Right lobe of liver (tissue), 6 donors: ENCODE results near the gene SLC25A38. TPM values are rescaled to one million over a fixed set of nuclear protein-coding genes. Genes with fewer than 3 reads are reported as not detected.

Experiments
- ATAC-seq, 4 donors: fragments of 200-7000 bp; cut with Tn5 transposase; one replicate each; pipeline ENCODE4 v1.9.1; 2020; ENCODE audit warnings: mild to moderate bottlenecking in 4 of 4, moderate library complexity in 4 of 4
- DNase-seq, 3 donors: peaks; one replicate each; pipeline ENCODE4 v3.0.0-alpha.2; 2020
- H3K27ac ChIP-seq, 3 donors: fragments of 200-600 bp; one replicate each; pipeline ENCODE4 v1.8.0; 2022
- H3K27me3 ChIP-seq, 2 donors: fragments of 200-600 bp; one replicate each; pipeline ENCODE4 v1.8.0; 2022
- H3K36me3 ChIP-seq, 4 donors: fragments of 200-600 bp; sonication (generic) in 1 of 4; one replicate each; pipeline versions ENCODE4 v1.5.1 to v1.8.0; 2017 to 2022; ENCODE audit warnings: control low read depth in 1 of 4
- H3K4me1 ChIP-seq, 4 donors: fragments of 200-600 bp; sonication (generic) in 1 of 4; one replicate each; pipeline versions ENCODE4 v1.5.1 to v1.8.0; 2017 to 2022; ENCODE audit warnings: control low read depth in 1 of 4
- H3K4me3 ChIP-seq, 3 donors: fragments of 200-600 bp; one replicate each; pipeline ENCODE4 v1.8.0; 2022
- H3K9me3 ChIP-seq, 4 donors: fragments of 200-600 bp; sonication (generic) in 1 of 4; one replicate each; pipeline versions ENCODE4 v1.5.1 to v1.8.0; 2017 to 2022; ENCODE audit warnings: control low read depth in 1 of 4
- CTCF ChIP-seq, 4 donors: fragments of 200-600 bp in 3 of 4; fragments of 450-650 bp in 1 of 4; IDR thresholded peaks; one replicate each; pipeline versions ENCODE4 v1.5.1 to v1.8.0; 2016 to 2022; ENCODE audit warnings: antibody characterized with exemption in 4 of 4, mild to moderate bottlenecking in 2 of 4
- POLR2A ChIP-seq: fragments of 450-650 bp; IDR thresholded peaks from one replicate; pipeline ENCODE4 v1.6.1; 2017; ENCODE audit warnings: antibody characterized with exemption, mild to moderate bottlenecking
- WGBS: methylation state at CpG from one replicate; pipeline ENCODE4 v1.1.6; 2018; ENCODE audit warnings: low coverage, low lambda C conversion rate; ENCODE audit not compliant: insufficient coverage; ENCODE audit errors: missing lambda C conversion rate; 5-methylcytosine and 5-hydroxymethylcytosine counted together
- intact Hi-C, 2 donors: fragments of 100-400 bp; cut with DNase I; formaldehyde crosslinking; loops; one replicate each; pipeline versions ENCODE4 v1.11.2 to v1.14.1; 2022
- total RNA-seq, 6 experiments: library from RNA; depleted of rRNA in 2 of 6; stranded (reverse); fragments of >200 nt in 2 of 6; fragmentation: NEBNext Ultra II Directional in 3 of 6; extraction: Animal tissue kit (Norgen Biotek cat#: 25700) in 3 of 6; gene quantifications; one replicate each; pipeline versions ENCODE4 v1.1.0 to v1.2.4, GENCODE V29; 2016 to 2023
- donor health status: DM: no; HTN: yes; CAD: no.
- donor health status: DM: no; HTN: no; CAD: no.
- donor health status: DM: no; HTN: no; CAD: no.
- donor health status: DM: no; HTN: yes; CAD: no.
- donor health status: DM: no; HTN: yes; CAD: no.

The SLC25A38 gene
- total RNA-seq, 6 experiments from 2014 or later, result 20.9 to 36.7 (median 23.6) TPM

DNA sequence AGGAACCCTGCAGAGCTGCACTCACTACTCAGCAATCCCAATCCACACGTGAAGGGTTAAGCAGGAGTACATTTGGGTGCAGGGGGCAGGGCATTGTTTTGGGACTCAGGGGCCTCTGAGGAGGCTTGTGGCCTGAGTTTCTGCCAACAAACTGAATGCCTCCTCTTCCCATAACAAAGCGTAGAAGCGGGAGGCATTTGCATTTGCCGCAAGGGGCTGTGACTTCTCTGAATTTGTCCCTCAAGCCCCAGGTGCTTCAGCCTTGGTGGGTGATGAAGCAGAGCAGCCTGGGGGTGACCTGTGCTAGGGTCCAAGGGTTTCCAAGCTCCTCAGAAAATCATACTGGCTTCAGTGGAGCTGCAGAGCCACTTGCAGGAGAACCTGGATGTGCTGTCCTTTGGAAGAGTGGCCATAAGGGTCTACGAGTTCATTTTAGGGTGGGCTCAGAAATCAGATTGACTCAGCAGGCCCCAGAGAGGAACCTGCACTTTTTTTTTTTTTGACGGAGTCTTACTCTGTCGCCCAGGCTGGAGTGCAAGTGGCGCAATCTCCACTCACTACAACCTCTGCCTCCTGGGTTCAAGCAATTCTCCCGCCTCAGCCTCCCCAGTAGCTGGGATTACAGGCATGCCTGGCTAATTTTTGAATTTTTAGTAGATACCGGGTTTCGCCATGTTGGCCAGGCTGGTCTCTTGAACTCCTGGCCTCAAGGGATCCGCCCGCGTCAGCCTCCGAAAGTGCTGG lies 21.9 kb downstream of the SLC25A38 start:
- DNase-seq (no peak), ATAC-seq (no peak)
- intact Hi-C loops, result no loop called here
- WGBS, result 80% methylated on average over 9 of the region's 15 CpGs
- TF ChIP-seq CTCF (IDR thresholded peaks at IDR 0.05) (no peak), POLR2A (no peak)
- Histone ChIP-seq H3K27me3 (no peaks in the 10 kb centered on the region), H3K9me3 (no peaks in the 10 kb centered on the region), H3K36me3 (peaks cover 0 to 22% (median 7%) of the 10 kb centered on the region in 4 donors), H3K4me1 (peaks cover 0 to 14% (median 3%) of the 10 kb centered on the region in 4 donors), H3K4me3 (no peak overlapping the region), H3K27ac (no peak overlapping the region)

- ATAC-seq (no peak), DNase-seq (no peak)
- peaks cover 0 to 28% (median 8%) of the 10 kb centered on the region in 4 donors for H3K36me3 ChIP-seq
- H3K9me3 ChIP-seq, result no peaks in the 10 kb centered on the region
- TF ChIP-seq CTCF (IDR thresholded peaks at IDR 0.05) (no peak), POLR2A (no peak)
- 57% methylated on average over 13 of the region's 13 CpGs for WGBS
- H3K27ac ChIP-seq, result peak overlapping the region; percentile 41 to 78 (median 72)
- peak overlapping the region; percentile 74 to 96 (median 87) for H3K4me3 ChIP-seq
- intact Hi-C loops, result no loop called here
- H3K27me3 ChIP-seq, result no peaks in the 10 kb centered on the region
- H3K4me1 ChIP-seq, result peaks cover 0 to 14% (median 3%) of the 10 kb centered on the region in 4 donors
Observed at GRCh38 chr3:39405687-39406367, 22.7 kb downstream of the SLC25A38 start.

DNA sequence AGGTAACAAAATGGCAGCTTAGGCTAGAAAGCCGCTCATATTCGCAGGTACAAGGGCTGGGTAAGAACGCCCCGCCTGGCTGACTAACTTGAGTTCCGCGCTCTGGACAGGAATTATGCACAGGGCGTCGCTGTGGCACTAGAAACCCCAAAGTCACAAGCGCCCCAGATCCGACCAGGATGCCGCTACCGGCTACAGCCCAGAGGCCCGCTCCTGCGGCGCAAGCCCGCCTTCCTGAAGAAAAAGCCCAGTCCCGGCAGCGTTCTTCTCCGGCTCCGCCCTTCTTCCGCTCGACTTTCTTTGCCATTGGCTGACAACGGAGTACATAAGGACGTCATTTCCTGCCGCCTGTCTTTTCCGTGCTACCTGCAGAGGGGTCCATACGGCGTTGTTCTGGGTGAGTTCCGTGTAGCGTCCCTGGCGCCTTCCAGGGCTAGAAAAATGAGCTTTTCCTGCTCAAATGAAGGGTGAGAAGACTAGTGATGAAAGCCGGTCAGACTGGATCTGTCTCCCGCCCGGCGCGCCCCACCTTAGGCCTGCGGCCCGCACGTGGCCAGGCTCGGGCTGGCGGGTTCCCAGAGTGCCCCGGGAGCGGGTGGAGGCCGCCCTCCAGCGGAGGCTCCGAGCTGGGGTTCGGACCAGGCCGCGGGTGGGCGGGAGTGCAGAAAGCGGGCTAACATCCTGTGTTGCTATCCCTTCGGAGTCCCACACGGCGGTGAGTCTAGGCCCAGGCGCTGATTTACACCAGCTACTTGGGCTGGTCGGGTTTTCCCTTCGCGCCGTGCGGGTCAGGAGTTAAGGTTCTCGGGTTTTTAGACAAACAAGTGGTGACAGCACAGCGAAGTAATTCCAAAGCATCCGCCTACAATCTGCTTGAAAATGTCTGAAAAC lies 23.4 kb downstream of the SLC25A38 start, which contains the start of gene RPSA:
TSS of gene RPSA (plus strand) at position 353 of the 891 bp plus-strand sequence. CDS start 934 bp downstream, outside the sequence.
- intact Hi-C loops, result no loop called here
- H3K4me1 ChIP-seq, result peaks cover 0 to 14% (median 3%) of the 10 kb centered on the region in 4 donors
- no peaks in the 10 kb centered on the region for H3K27me3 ChIP-seq
- peaks cover 0 to 36% (median 15%) of the 10 kb centered on the region in 4 donors for H3K36me3 ChIP-seq
- DNase-seq (peak; percentile 91 to 96 (median 95)), ATAC-seq (peak; percentile 94 to 98 (median 98))
- under 1% methylated on average over 41 of the region's 63 CpGs for WGBS
- H3K27ac ChIP-seq, result peak within 1 kb of the TSS; percentile 67 to 78 (median 72)
- H3K4me3 ChIP-seq, result peak within 1 kb of the TSS; percentile 74 to 96 (median 87)
- TF ChIP-seq POLR2A (peak; percentile 96), CTCF (IDR thresholded peaks at IDR 0.05) (peak; percentile 23 to 53 (median 42))
- no peaks in the 10 kb centered on the region for H3K9me3 ChIP-seq

DNA sequence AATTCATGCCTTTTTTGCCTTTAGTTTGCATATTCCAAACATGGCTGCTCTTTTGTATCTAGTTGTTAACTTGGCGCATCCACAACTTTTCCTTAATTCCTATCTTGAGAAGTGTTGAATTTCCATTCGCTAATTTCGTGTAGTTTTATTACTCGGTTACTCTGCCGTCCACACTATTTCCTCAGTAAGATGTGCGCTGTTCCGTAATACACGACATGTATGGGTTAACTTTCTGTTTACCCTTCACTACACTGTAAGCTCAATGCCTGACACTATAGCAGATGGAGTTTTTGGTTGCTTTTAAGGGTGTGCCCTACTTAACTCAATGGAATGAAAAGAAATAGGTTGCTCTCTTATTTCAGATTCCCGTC lies 24.1 kb downstream of the SLC25A38 start:
- Histone ChIP-seq H3K36me3 (peaks cover 0 to 42% (median 17%) of the 10 kb centered on the region in 4 donors), H3K9me3 (no peaks in the 10 kb centered on the region), H3K27ac (peak overlapping the region; percentile 67 to 78 (median 72)), H3K4me3 (peak overlapping the region; percentile 74 to 96 (median 87)), H3K27me3 (no peaks in the 10 kb centered on the region), H3K4me1 (peaks cover 0 to 14% (median 3%) of the 10 kb centered on the region in 4 donors)
- 4% methylated on average over 9 of the region's 9 CpGs for WGBS
- intact Hi-C loops, result no loop called here
- no peak for DNase-seq
- ATAC-seq, result no peak
- TF ChIP-seq POLR2A (no peak), CTCF (IDR thresholded peaks at IDR 0.05) (no peak)
